HG03354 (cell line): ENCODE results near the gene ITM2C.

ENCODE experiments used
- ATAC-seq: cut with Tn5 transposase; IDR thresholded peaks from one replicate; pipeline ENCODE4 v1.9.1; 2021; ENCODE audit warnings: mild to moderate bottlenecking; ENCODE audit not compliant: unreplicated experiment, poor library complexity, severe bottlenecking

ITM2C gene

GRCh38 chr2:230864605-230865306 lies at the start of gene ITM2C:
ITM2C (plus strand) TSS chr2:230864942; CDS start chr2:230865026, 84 bp downstream.
- ATAC-seq: peak; percentile 76

- no peak for ATAC-seq
Observed at GRCh38 chr2:230815088-230815487, 49.7 kb upstream of the ITM2C start.

GRCh38 chr2:230816735-230817134 lies 48.0 kb upstream of the ITM2C start:
- no peak for ATAC-seq

- ATAC-seq: no peak
Observed at GRCh38 chr2:230819433-230819832, 45.3 kb upstream of the ITM2C start.

- no peak for ATAC-seq
Observed at GRCh38 chr2:230821261-230821990, 43.3 kb upstream of the ITM2C start.

GRCh38 chr2:230821991-230822520 lies 42.7 kb upstream of the ITM2C start:
- no peak for ATAC-seq

- ATAC-seq: no peak
Observed at GRCh38 chr2:230823264-230823964, 41.3 kb upstream of the ITM2C start.

GRCh38 chr2:230824406-230824978 lies 40.2 kb upstream of the ITM2C start:
- peak; percentile 78 for ATAC-seq

GRCh38 chr2:230825354-230825753 lies 39.4 kb upstream of the ITM2C start:
- ATAC-seq: no peak

GRCh38 chr2:230827774-230828271 lies 36.9 kb upstream of the ITM2C start:
- no peak for ATAC-seq

GRCh38 chr2:230828272-230828961 lies 36.3 kb upstream of the ITM2C start:
- ATAC-seq: no peak

GRCh38 chr2:230829293-230829692 lies 35.4 kb upstream of the ITM2C start:
- no peak for ATAC-seq

GRCh38 chr2:230829959-230830358 lies 34.8 kb upstream of the ITM2C start:
- no peak for ATAC-seq

GRCh38 chr2:230830428-230830827 lies 34.3 kb upstream of the ITM2C start:
- ATAC-seq: no peak

- no peak for ATAC-seq
Observed at GRCh38 chr2:230840301-230840700, 24.4 kb upstream of the ITM2C start.

- ATAC-seq: no peak
Observed at GRCh38 chr2:230842473-230842872, 22.3 kb upstream of the ITM2C start.

GRCh38 chr2:230843132-230843531 lies 21.6 kb upstream of the ITM2C start:
- no peak for ATAC-seq

- ATAC-seq: no peak
Observed at GRCh38 chr2:230846360-230846759, 18.4 kb upstream of the ITM2C start.

GRCh38 chr2:230847883-230848388 lies 16.8 kb upstream of the ITM2C start:
- peak; percentile 90 for ATAC-seq
